ENCODE measurements around the gene LGALS3BP.

LGALS3BP gene, protein sequence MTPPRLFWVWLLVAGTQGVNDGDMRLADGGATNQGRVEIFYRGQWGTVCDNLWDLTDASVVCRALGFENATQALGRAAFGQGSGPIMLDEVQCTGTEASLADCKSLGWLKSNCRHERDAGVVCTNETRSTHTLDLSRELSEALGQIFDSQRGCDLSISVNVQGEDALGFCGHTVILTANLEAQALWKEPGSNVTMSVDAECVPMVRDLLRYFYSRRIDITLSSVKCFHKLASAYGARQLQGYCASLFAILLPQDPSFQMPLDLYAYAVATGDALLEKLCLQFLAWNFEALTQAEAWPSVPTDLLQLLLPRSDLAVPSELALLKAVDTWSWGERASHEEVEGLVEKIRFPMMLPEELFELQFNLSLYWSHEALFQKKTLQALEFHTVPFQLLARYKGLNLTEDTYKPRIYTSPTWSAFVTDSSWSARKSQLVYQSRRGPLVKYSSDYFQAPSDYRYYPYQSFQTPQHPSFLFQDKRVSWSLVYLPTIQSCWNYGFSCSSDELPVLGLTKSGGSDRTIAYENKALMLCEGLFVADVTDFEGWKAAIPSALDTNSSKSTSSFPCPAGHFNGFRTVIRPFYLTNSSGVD

GRCh38 chr17:78979780-78980623, at the start of gene LGALS3BP:
Gene LGALS3BP (minus strand): TSS chr17:78979923. CDS start chr17:78977191, 2,732 bp downstream.
- Histone ChIP-seq H3K9ac (ENCODE audit: low read length in 2 of 2) (peak within 1 kb of the TSS; percentile 8 to 79), H3K9me3 (ENCODE audit: control insufficient read depth in 2 of 2, low read length in 2 of 2) (no peaks in the 10 kb centered on the region), H3K4me3 (ENCODE audit: low read length in 2 of 2) (peak within 1 kb of the TSS; percentile 17 to 74), H3K36me3 (ENCODE audit: control insufficient read depth in 2 of 2, insufficient read depth in 2 of 2, low read length in 2 of 2) (no peaks in the 10 kb centered on the region), H3K27ac (ENCODE audit: low read length) (peak within 1 kb of the TSS; percentile 60), H3K4me1 (ENCODE audit: control insufficient read depth, insufficient read depth, low read length) (peaks cover 51% of the 10 kb centered on the region), H3K27me3 (ENCODE audit: control insufficient read depth in 1 of 2, insufficient read depth in 2 of 2, low read length in 2 of 2) (no peaks in the 10 kb centered on the region)

DNA sequence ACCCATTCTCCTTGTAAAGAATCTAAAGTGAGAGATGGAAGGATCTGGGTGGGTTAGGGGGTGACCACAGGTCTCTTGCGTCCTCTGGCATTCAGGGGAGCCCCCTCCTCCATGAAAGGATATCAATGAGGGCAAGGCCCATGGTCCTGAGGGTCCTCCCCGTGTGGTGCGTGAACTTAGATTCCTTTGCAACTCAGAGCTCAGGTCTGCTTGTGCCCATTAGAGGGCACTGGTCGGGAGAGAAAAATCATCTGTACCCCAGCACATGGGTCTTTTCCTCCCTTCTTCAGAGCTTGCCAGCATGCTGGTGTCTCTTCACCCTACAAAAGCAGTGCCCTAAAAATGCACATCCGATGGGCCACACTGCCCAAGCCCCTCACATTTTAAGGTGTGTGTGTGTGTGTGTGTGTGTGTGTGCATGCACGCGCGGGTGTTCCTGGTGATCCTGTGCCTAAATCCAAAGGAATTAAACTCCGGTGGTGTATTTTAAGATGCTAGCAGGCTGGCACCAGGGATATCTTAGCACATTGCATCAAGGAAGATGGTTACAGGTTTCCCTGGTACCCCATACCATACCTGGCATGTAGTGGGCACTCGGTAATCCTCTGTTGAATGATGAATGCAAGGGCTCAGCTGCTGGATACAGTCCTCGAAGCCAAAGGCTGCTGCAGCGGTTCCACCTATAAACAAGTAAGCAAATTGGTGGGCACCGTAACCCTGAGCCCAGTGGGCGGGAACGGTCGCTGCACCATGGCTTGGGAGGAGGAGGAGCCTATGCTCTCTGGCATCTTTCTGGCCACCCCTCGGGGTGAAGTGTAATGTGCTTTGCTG, 49.0 kb upstream of the LGALS3BP start:
- Histone ChIP-seq H3K9me3 (ENCODE audit: control insufficient read depth in 2 of 2, low read length in 2 of 2) (no peaks in the 10 kb centered on the region), H3K4me3 (ENCODE audit: low read length in 2 of 2) (no peak overlapping the region), H3K27ac (ENCODE audit: low read length) (peak overlapping the region; percentile 69), H3K27me3 (ENCODE audit: control insufficient read depth in 1 of 2, insufficient read depth in 2 of 2, low read length in 2 of 2) (no peaks in the 10 kb centered on the region), H3K4me1 (ENCODE audit: control insufficient read depth, insufficient read depth, low read length) (peaks cover 65% of the 10 kb centered on the region), H3K36me3 (ENCODE audit: control insufficient read depth in 2 of 2, insufficient read depth in 2 of 2, low read length in 2 of 2) (no peaks in the 10 kb centered on the region), H3K9ac (ENCODE audit: low read length in 2 of 2) (no peak overlapping the region)

DNA sequence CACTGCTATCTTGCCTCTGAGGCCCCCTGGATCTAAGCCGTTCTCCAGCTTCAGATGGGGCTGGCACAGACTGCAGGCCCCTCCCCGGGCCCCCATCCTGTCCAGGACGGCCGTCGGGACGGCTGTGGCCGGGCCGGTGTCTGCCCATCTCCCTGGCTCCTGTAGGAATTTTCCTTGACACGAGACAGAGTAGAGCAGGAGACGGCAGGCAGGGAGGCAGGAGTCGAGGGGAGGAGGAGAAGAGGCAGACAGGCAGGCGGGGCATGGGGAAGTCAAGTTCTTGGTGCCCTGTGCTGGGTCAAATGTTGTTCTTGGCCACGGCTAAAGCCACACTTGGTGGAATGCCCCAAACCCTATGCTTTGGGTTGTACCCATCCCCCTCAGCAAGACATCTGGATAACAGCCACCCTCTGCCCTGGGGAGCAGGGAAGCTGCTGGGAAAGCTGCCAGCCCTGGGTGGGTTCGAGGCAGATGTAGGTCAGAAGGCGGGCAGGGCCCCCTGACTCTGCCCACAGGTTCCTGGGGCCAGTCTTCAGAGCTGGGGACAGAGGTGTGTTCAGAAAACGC, 48.3 kb upstream of the LGALS3BP start:
- Histone ChIP-seq H3K9ac (ENCODE audit: low read length in 2 of 2) (peak overlapping the region; percentile 19 to 47), H3K9me3 (ENCODE audit: control insufficient read depth in 2 of 2, low read length in 2 of 2) (no peaks in the 10 kb centered on the region), H3K4me1 (ENCODE audit: control insufficient read depth, insufficient read depth, low read length) (peaks cover 65% of the 10 kb centered on the region), H3K27me3 (ENCODE audit: control insufficient read depth in 1 of 2, insufficient read depth in 2 of 2, low read length in 2 of 2) (no peaks in the 10 kb centered on the region), H3K4me3 (ENCODE audit: low read length in 2 of 2) (peak overlapping the region in 1 of 2 donors; percentile 58), H3K27ac (ENCODE audit: low read length) (peak overlapping the region; percentile 69), H3K36me3 (ENCODE audit: control insufficient read depth in 2 of 2, insufficient read depth in 2 of 2, low read length in 2 of 2) (no peaks in the 10 kb centered on the region)

- Histone ChIP-seq H3K4me3 (ENCODE audit: low read length in 2 of 2) (peak overlapping the region in 1 of 2 donors; percentile 58), H3K4me1 (ENCODE audit: control insufficient read depth, insufficient read depth, low read length) (peaks cover 68% of the 10 kb centered on the region), H3K27me3 (ENCODE audit: control insufficient read depth in 1 of 2, insufficient read depth in 2 of 2, low read length in 2 of 2) (no peaks in the 10 kb centered on the region), H3K36me3 (ENCODE audit: control insufficient read depth in 2 of 2, insufficient read depth in 2 of 2, low read length in 2 of 2) (no peaks in the 10 kb centered on the region), H3K9ac (ENCODE audit: low read length in 2 of 2) (peak overlapping the region; percentile 19 to 47), H3K27ac (ENCODE audit: low read length) (peak overlapping the region; percentile 69), H3K9me3 (ENCODE audit: control insufficient read depth in 2 of 2, low read length in 2 of 2) (no peaks in the 10 kb centered on the region)
Measured at GRCh38 chr17:79027274-79027924, 47.7 kb upstream of the LGALS3BP start.

- peak overlapping the region in 1 of 2 donors; percentile 58 for H3K4me3 ChIP-seq (ENCODE audit: low read length in 2 of 2)
- peaks cover 65% of the 10 kb centered on the region for H3K4me1 ChIP-seq (ENCODE audit: control insufficient read depth, insufficient read depth, low read length)
- H3K27me3 ChIP-seq (ENCODE audit: control insufficient read depth in 1 of 2, insufficient read depth in 2 of 2, low read length in 2 of 2) = no peaks in the 10 kb centered on the region
- H3K27ac ChIP-seq (ENCODE audit: low read length) = peak overlapping the region; percentile 69
- H3K36me3 ChIP-seq (ENCODE audit: control insufficient read depth in 2 of 2, insufficient read depth in 2 of 2, low read length in 2 of 2) = no peaks in the 10 kb centered on the region
- no peaks in the 10 kb centered on the region for H3K9me3 ChIP-seq (ENCODE audit: control insufficient read depth in 2 of 2, low read length in 2 of 2)
- H3K9ac ChIP-seq (ENCODE audit: low read length in 2 of 2) = peak overlapping the region; percentile 19 to 47
Measured at GRCh38 chr17:79026376-79027273, 46.9 kb upstream of the LGALS3BP start.

DNA sequence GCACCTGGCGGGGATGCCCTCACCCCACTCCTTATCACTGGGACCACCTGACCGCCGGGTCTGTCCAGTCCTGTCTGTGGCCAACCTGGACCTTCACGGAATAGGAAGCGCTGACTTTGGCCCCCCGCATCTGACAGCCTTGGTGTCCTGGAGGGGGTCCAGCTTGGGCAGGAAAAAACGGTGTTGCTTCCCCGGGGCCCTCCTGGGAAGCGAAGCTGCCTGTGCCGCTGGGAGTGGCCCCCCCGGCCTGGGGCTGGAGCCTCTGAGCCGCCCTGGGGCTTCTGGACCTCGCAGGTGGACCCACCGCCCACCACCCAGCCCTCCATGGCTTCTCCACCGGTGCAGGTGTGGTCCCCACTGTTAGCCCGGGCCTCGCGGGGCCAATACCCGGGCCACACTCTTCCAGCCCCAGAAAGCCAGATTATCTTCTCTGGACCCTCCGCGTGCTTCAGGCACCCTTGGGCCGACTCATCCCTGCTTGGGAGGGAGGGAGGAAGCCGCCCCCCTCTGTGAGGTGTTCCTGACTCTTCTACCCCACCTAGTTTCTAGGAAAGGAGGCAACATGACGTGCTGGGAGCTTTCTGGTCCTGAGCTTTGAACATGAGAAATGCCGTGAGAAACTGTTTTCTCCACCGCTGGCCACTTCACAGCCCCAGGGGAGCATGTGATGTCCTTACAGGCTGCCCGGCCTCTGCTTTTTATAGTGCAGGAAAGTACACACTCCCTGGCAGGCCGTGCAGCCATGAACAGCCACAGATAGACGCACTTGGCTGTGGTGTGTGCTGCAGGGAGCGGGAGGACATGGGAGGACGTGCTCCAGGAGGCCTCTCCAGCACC, 45.4 kb upstream of the LGALS3BP start:
- Histone ChIP-seq H3K4me1 (ENCODE audit: control insufficient read depth, insufficient read depth, low read length) (peaks cover 75% of the 10 kb centered on the region), H3K36me3 (ENCODE audit: control insufficient read depth in 2 of 2, insufficient read depth in 2 of 2, low read length in 2 of 2) (no peaks in the 10 kb centered on the region), H3K4me3 (ENCODE audit: low read length in 2 of 2) (peak overlapping the region; percentile 80 to 83), H3K9me3 (ENCODE audit: control insufficient read depth in 2 of 2, low read length in 2 of 2) (no peaks in the 10 kb centered on the region), H3K9ac (ENCODE audit: low read length in 2 of 2) (peak overlapping the region; percentile 60 to 71), H3K27ac (ENCODE audit: low read length) (peak overlapping the region; percentile 60), H3K27me3 (ENCODE audit: control insufficient read depth in 1 of 2, insufficient read depth in 2 of 2, low read length in 2 of 2) (no peaks in the 10 kb centered on the region)

DNA sequence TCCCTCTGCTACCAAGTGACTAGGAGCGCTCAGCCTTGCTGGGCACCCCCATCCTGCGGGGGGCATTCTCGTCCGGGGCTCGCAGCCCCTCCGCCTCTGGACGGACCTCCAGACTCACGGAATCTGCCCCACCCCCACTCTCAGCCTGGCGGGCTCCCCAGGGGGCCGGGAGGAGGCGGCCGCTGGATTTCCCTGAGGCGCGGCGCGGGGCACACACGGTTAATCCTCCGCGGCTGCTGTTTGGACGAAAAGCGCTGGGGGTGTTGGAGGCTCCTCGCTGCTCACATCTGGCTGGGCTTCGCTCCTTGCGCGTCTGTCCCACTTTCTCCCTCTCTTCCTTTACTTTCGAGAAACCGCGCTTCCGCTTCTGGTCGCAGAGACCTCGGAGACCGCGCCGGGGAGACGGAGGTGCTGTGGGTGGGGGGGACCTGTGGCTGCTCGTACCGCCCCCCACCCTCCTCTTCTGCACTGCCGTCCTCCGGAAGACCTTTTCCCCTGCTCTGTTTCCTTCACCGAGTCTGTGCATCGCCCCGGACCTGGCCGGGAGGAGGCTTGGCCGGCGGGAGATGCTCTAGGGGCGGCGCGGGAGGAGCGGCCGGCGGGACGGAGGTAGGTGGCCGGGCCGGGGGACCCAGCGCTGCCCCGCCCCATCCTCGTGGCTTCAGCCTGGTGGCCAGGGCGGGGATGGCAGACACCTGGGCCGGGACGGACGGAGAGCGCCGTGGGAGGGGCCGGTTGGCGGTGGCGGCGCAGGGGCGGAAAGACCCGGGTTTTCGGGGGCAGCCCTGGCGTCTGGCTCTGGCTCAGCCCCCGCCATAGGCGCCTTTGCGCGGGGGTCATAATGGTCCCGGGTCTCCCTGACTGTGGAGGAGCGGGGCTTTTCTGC, 44.4 kb upstream of the LGALS3BP start, which contains the start of gene C1QTNF1:
TSS of gene C1QTNF1 (plus strand) at position 284 of the 886 bp plus-strand sequence. CDS start 19,800 bp downstream, outside the sequence.
- peak within 1 kb of the TSS; percentile 60 to 71 for H3K9ac ChIP-seq (ENCODE audit: low read length in 2 of 2)
- H3K27ac ChIP-seq (ENCODE audit: low read length) = peak within 1 kb of the TSS; percentile 69
- H3K4me1 ChIP-seq (ENCODE audit: control insufficient read depth, insufficient read depth, low read length) = peaks cover 80% of the 10 kb centered on the region

More for the DNA sequence above, 44.4 kb upstream of the LGALS3BP start, which contains the start of gene C1QTNF1:
- Histone ChIP-seq H3K27me3 (ENCODE audit: control insufficient read depth in 1 of 2, insufficient read depth in 2 of 2, low read length in 2 of 2) (no peaks in the 10 kb centered on the region), H3K36me3 (ENCODE audit: control insufficient read depth in 2 of 2, insufficient read depth in 2 of 2, low read length in 2 of 2) (no peaks in the 10 kb centered on the region), H3K9me3 (ENCODE audit: control insufficient read depth in 2 of 2, low read length in 2 of 2) (no peaks in the 10 kb centered on the region), H3K4me3 (ENCODE audit: low read length in 2 of 2) (peak within 1 kb of the TSS; percentile 80 to 83)

All from stomach smooth muscle (tissue), 2 donors.